Panc1 (cell line): Measurements from ENCODE around the gene ZBTB4. TPM values are rescaled to one million over a fixed set of nuclear protein-coding genes. Genes with fewer than 3 reads are reported as not detected.

Experiments used
- ATAC-seq: fragments of 200-7000 bp; cut with Tn5 transposase; 2 replicates; pipeline ENCODE4 v1.9.1; 2020; ENCODE audit warnings: mild to moderate bottlenecking, moderate library complexity
- BruUV-seq: library from RNA; stranded (reverse); fragments of 400-500 nt; replicated peaks from 2 replicates; lab custom pipeline; 2021; lab: Mats Ljungman, UMichigan
- CTCF ChIA-PET: fragments of 300-600 bp; sonication (Branson Sonifier 250); formaldehyde crosslinking; loops from one replicate; lab custom pipeline; 2022; ENCODE audit warnings: antibody characterized with exemption; lab: Charles Lee
- POLR2A ChIA-PET: fragments of 300-600 bp; sonication (Branson Sonifier 250); formaldehyde crosslinking; loops from one replicate; lab custom pipeline; 2022; ENCODE audit warnings: antibody characterized with exemption; lab: Charles Lee
- DNase-seq: peaks from one replicate; pipeline ENCODE4 v3.0.0-alpha.2; 2010; ENCODE audit warnings: low read depth, low spot score
- H3K27ac ChIP-seq: 2 replicates; pipeline ENCODE4 v1.5.1; 2011; ENCODE audit warnings: mild to moderate bottlenecking, low read length, inconsistent platforms
- H3K27me3 ChIP-seq: fragments of 200-500 bp; sonication (Bioruptor generic); 2 replicates; pipeline ENCODE4 v1.6.0; 2014; ENCODE audit warnings: low read length, inconsistent platforms; ENCODE audit not compliant: control insufficient read depth, insufficient read depth
- H3K36me3 ChIP-seq: fragments of 200-500 bp; sonication (Bioruptor generic); 2 replicates; pipeline ENCODE4 v1.5.1; 2014; ENCODE audit warnings: inconsistent platforms, mild to moderate bottlenecking, low read length, moderate library complexity; ENCODE audit not compliant: control insufficient read depth, insufficient read depth
- H3K4me1 ChIP-seq: 2 replicates; pipeline ENCODE4 v1.5.1; 2011; ENCODE audit warnings: inconsistent platforms, mild to moderate bottlenecking, low read length, moderate library complexity; ENCODE audit not compliant: control insufficient read depth, insufficient read depth
- H3K4me3 ChIP-seq, 2 experiments: 2 replicates each; pipeline ENCODE4 v1.5.1; 2011 to 2012; ENCODE audit warnings: low read depth in 2 of 2, low read length in 2 of 2, mild to moderate bottlenecking in 2 of 2, inconsistent platforms in 1 of 2, moderate library complexity in 1 of 2
- H3K9me3 ChIP-seq: fragments of 200-500 bp; sonication (Bioruptor generic); 2 replicates; pipeline ENCODE4 v1.5.1; 2014; ENCODE audit warnings: low read depth, mild to moderate bottlenecking, inconsistent platforms, low read length, moderate library complexity; ENCODE audit not compliant: control insufficient read depth, insufficient read depth
- CTCF ChIP-seq: fragments of 450-650 bp; IDR thresholded peaks from 2 replicates; pipeline ENCODE4 v1.5.1; 2017; ENCODE audit warnings: mild to moderate bottlenecking
- POLR2AphosphoS5 ChIP-seq: IDR thresholded peaks from 2 replicates; pipeline ENCODE4 v1.6.1; 2012; ENCODE audit warnings: mild to moderate bottlenecking, low read depth, low read length, moderate library complexity
- SIN3A ChIP-seq: IDR thresholded peaks from 2 replicates; pipeline ENCODE4 v1.6.1; 2012; ENCODE audit warnings: low read depth, mild to moderate bottlenecking, low read length, moderate library complexity, borderline replicate concordance; ENCODE audit not compliant: insufficient read depth
- TCF7L2 ChIP-seq: IDR thresholded peaks from 2 replicates; pipeline ENCODE4 v1.6.1; 2011; ENCODE audit warnings: mild to moderate bottlenecking, low read depth, low read length, inconsistent platforms
- in situ Hi-C: cut with HindIII; loops from 2 replicates; pipeline ENCODE4 v1.10.0; 2016; ENCODE audit warnings: low sequenced_read_pairs, low pct_unique_long_range_greater_than_20kb
- intact Hi-C: fragments of 100-400 bp; cut with micrococcal nuclease; formaldehyde crosslinking; loops from one replicate; pipeline ENCODE4 v1.10.0; 2022; ENCODE audit not compliant: unreplicated experiment
- total RNA-seq: library from RNA; stranded (reverse); gene quantifications from one replicate; pipeline ENCODE4 v1.2.1, GENCODE V29; 2021; ENCODE audit not compliant: unreplicated experiment
- TF ChIP-seq, protein P1 (sequence below), 2 experiments: IDR thresholded peaks; 2 replicates each; pipeline ENCODE4 v1.6.1; 2011 to 2012; ENCODE audit warnings: low read depth in 2 of 2, control low read depth in 1 of 2, low read length in 1 of 2, mild to moderate bottlenecking in 1 of 2, moderate library complexity in 1 of 2; ENCODE audit not compliant: insufficient read depth in 1 of 2

Gene ZBTB4
- total RNA-seq, 1 experiment from 2014 or later: 24.9 TPM

- Histone ChIP-seq H3K36me3 (no peaks in the 10 kb centered on the region), H3K9me3 (no peaks in the 10 kb centered on the region), H3K27me3 (no peaks in the 10 kb centered on the region), H3K4me3 (no peak overlapping the region), H3K4me1 (peaks cover 18% of the 10 kb centered on the region), H3K27ac (no peak overlapping the region)
- no TSS peak for BruUV-seq
- CTCF ChIA-PET: interaction anchor here (0.6 kb wide), 1 partner anchor 17 kb away, joined by 6 read pairs; no protein-coding TSS in a partner anchor
- DNase-seq: no peak
- intact Hi-C loops: no loop called here
- POLR2A ChIA-PET: interaction anchor here (0.7 kb wide), 1 partner anchor 18 kb away, joined by 3 read pairs; no protein-coding TSS in a partner anchor
- ATAC-seq: no peak
- no peak for TF ChIP-seq TCF7L2
- TF ChIP-seq, protein P1, sequence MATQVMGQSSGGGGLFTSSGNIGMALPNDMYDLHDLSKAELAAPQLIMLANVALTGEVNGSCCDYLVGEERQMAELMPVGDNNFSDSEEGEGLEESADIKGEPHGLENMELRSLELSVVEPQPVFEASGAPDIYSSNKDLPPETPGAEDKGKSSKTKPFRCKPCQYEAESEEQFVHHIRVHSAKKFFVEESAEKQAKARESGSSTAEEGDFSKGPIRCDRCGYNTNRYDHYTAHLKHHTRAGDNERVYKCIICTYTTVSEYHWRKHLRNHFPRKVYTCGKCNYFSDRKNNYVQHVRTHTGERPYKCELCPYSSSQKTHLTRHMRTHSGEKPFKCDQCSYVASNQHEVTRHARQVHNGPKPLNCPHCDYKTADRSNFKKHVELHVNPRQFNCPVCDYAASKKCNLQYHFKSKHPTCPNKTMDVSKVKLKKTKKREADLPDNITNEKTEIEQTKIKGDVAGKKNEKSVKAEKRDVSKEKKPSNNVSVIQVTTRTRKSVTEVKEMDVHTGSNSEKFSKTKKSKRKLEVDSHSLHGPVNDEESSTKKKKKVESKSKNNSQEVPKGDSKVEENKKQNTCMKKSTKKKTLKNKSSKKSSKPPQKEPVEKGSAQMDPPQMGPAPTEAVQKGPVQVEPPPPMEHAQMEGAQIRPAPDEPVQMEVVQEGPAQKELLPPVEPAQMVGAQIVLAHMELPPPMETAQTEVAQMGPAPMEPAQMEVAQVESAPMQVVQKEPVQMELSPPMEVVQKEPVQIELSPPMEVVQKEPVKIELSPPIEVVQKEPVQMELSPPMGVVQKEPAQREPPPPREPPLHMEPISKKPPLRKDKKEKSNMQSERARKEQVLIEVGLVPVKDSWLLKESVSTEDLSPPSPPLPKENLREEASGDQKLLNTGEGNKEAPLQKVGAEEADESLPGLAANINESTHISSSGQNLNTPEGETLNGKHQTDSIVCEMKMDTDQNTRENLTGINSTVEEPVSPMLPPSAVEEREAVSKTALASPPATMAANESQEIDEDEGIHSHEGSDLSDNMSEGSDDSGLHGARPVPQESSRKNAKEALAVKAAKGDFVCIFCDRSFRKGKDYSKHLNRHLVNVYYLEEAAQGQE (IDR thresholded peaks at IDR 0.05; ENCODE audit: insufficient read depth in 1 of 2, low read depth in 2 of 2, low read length in 1 of 2): no peak
- no peak for TF ChIP-seq CTCF
- no peak for TF ChIP-seq SIN3A
- no peak for TF ChIP-seq POLR2AphosphoS5
- in situ Hi-C loops: no loop called here
Observed at GRCh38 chr17:7465597-7466275, 13.7 kb downstream of the ZBTB4 start.

DNA sequence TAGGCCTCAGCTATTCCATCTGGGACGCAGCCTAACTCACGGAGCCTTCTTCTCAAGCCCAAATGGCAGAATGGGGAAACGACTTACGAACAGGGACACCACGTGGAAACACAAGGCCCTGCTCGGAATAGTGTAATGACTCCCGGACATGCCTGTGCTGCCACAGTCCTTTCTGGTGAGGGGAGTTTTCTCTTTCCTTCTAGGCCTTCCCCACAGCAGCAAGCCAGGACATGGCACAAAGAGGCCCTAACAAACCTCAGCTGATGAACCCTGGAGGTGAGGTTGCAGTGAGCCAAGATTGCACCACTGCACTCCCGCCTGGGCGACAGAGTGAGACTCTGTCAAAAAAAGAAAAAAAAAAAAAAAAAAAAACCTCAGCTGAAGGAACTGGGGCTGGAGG lies 15.3 kb downstream of the ZBTB4 start:
- CTCF ChIA-PET: no interaction called here
- intact Hi-C loops: no loop called here

More for the DNA sequence above, 15.3 kb downstream of the ZBTB4 start:
- no peaks in the 10 kb centered on the region for H3K9me3 ChIP-seq
- POLR2A ChIA-PET: no interaction called here
- ATAC-seq (no peak), DNase-seq (no peak)
- H3K4me3 ChIP-seq: no peak overlapping the region
- peaks cover 18% of the 10 kb centered on the region for H3K4me1 ChIP-seq
- H3K27ac ChIP-seq: no peak overlapping the region
- no peaks in the 10 kb centered on the region for H3K27me3 ChIP-seq
- in situ Hi-C loops: no loop called here
- TF ChIP-seq POLR2AphosphoS5 (no peak), TCF7L2 (no peak), CTCF (no peak), SIN3A (no peak)
- TF ChIP-seq, protein P1 (IDR thresholded peaks at IDR 0.05; ENCODE audit: insufficient read depth in 1 of 2, low read depth in 2 of 2, low read length in 1 of 2): no peak
- H3K36me3 ChIP-seq: no peaks in the 10 kb centered on the region
- BruUV-seq: no TSS peak
